DOHH2 (cell line): ENCODE results near the gene LURAP1L.

Experiments used
- CTCF ChIP-seq: fragments of 200-600 bp; sonication (generic); IDR thresholded peaks from one replicate; pipeline ENCODE4 v1.5.1; 2014; ENCODE audit warnings: antibody characterized with exemption, mild to moderate bottlenecking, low read depth, low read length; ENCODE audit not compliant: poor library complexity, severe bottlenecking
- EZH2phosphoT487 ChIP-seq: fragments of 200-600 bp; sonication (generic); IDR thresholded peaks from 2 replicates; pipeline ENCODE4 v1.6.1; 2017; ENCODE audit warnings: borderline replicate concordance, mild to moderate bottlenecking, antibody characterized with exemption, low read length, moderate library complexity, mixed read lengths

DNA sequence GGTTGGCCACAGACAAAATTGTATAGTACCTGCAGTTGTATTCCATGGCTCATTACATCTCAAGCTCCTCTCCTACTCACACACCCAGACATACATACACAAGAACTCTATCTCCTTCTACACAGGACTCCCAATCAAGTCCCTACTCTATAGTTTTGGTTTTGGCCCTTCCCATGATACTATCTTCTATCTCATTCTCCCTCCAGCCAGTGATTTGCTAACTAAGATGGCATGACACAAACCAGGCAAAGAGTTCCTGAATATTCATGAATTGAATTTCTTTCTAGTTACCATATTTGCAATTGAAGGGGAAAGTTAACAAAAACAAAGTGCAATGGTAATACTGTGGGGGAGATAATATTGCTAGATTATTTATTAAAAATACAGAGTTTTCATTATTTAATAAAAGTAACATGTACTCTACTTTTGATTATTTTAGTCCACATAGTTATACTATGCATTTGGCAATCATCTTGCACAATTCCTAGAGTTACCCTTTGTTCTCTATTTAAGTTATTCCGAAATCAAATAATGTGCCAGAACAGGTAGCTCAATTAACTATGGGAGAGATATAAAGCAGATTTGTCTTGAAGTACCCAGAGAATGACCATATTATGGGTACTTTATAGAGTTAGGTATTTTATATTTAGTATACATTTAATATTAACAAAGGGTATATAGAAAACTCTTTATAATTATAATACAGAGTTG lies 9.6 kb upstream of the LURAP1L start:
- TF ChIP-seq CTCF (no peak), EZH2phosphoT487 (no peak)
